H1 (cell line): ENCODE measurements around the gene ARL6IP4. TPM values are rescaled to one million over a fixed set of nuclear protein-coding genes. Genes with fewer than 3 reads are reported as not detected.

Experiments used
- FOSL1 ChIP-seq: IDR thresholded peaks from 2 replicates; pipeline ENCODE4 v1.6.1; 2011; ENCODE audit warnings: mild to moderate bottlenecking, low read depth, low read length, moderate library complexity; ENCODE audit not compliant: insufficient read depth
- HDAC6 ChIP-seq: IDR thresholded peaks from one replicate; pipeline ENCODE4 v1.7.1; 2012; ENCODE audit warnings: low read depth, mild to moderate bottlenecking, inconsistent platforms, low read length, moderate library complexity
- RNF2 ChIP-seq: fragments of 200-900, 300-1000 bp; sonication (generic); IDR thresholded peaks from 2 replicates; pipeline ENCODE4 v1.7.1; 2016; ENCODE audit warnings: borderline replicate concordance, low read depth, mild to moderate bottlenecking, antibody characterized with exemption, low read length; ENCODE audit not compliant: poor library complexity, severe bottlenecking; ENCODE audit errors: missing control alignments
- SP4 ChIP-seq: IDR thresholded peaks from 2 replicates; pipeline ENCODE4 v1.6.1; 2012; ENCODE audit warnings: low read length, inconsistent platforms
- TCF12 ChIP-seq: IDR thresholded peaks from 2 replicates; pipeline ENCODE4 v1.6.1; 2011; ENCODE audit warnings: low read depth, mild to moderate bottlenecking, low read length
- polyA plus RNA-seq, 7 experiments: library from polyadenylated mRNA; depleted of rRNA in 3 of 7; stranded (reverse) in 5 of 7; unstranded in 2 of 7; fragments of >200 nt in 5 of 7; fragments of 200-250 nt in 2 of 7; gene quantifications; 1 replicate in 5 of 7; 2 replicates in 1 of 7; 4 replicates in 1 of 7; pipeline versions ENCODE4 v1.2.1 to v1.2.3, GENCODE V29; 2011 to 2013; ENCODE audit warnings: missing spikeins in 2 of 7, mixed read lengths in 2 of 7
- total RNA-seq: library from RNA; stranded (reverse); fragmentation: NEBNext Ultra II Directional; extraction: Animal tissue kit (Norgen Biotek cat#: 25700); gene quantifications from 2 replicates; pipeline ENCODE4 v1.2.1, GENCODE V29; 2021

ARL6IP4 gene
- total and polyA plus RNA-seq, 2 of the 8 experiments (the other 6 are each of a cell fraction or from before 2014, with no cell fraction given), result 76.4 to 109 TPM

- no peak for TF ChIP-seq RNF2
- no peak for TF ChIP-seq SP4
- no peak for TF ChIP-seq TCF12
- TF ChIP-seq FOSL1, result no peak
- TF ChIP-seq HDAC6, result no peak
Measured at GRCh38 chr12:123029550-123029949, 49.1 kb downstream of the ARL6IP4 start (continued).
